ENCODE data around the gene FA2H.

The FA2H gene

DNA sequence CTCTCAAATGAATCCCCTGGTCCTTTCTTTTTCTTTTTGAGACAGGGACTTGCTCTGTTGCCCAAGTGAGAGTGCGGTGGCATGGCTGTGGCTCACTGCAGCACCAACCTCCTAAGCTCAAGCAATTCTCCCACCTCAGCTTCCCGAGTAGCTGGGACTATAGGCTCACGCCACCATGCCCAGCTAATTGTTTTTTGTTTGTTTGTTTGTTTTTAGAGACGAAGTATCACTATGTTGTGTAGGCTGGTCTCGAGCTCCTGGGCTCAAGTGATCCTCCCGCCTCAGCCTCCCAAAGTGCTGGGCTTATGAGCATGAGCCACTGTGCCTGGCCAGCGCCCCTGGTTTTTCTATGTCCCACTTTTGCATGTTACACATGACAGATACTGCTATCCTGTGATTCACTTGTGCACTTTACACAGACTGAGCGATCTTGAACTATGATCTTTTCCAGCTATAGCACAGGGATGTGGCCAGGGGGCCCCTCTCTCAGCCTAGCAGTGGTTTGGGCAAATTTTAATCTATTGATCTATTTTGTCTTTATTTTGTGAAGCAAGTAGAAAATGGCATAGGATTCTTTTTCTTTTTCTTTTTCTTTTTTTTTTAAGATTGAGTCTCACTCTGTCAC is 42.7 kb downstream of the FA2H start:
- TF ChIP-seq, protein P1, sequence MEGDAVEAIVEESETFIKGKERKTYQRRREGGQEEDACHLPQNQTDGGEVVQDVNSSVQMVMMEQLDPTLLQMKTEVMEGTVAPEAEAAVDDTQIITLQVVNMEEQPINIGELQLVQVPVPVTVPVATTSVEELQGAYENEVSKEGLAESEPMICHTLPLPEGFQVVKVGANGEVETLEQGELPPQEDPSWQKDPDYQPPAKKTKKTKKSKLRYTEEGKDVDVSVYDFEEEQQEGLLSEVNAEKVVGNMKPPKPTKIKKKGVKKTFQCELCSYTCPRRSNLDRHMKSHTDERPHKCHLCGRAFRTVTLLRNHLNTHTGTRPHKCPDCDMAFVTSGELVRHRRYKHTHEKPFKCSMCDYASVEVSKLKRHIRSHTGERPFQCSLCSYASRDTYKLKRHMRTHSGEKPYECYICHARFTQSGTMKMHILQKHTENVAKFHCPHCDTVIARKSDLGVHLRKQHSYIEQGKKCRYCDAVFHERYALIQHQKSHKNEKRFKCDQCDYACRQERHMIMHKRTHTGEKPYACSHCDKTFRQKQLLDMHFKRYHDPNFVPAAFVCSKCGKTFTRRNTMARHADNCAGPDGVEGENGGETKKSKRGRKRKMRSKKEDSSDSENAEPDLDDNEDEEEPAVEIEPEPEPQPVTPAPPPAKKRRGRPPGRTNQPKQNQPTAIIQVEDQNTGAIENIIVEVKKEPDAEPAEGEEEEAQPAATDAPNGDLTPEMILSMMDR (IDR thresholded peaks at IDR 0.05; ENCODE audit: low read depth, low read length), result no peak
- Histone ChIP-seq H3K27me3 (no peaks in the 10 kb centered on the region), H3K4me1 (no peaks in the 10 kb centered on the region), H3K36me3 (no peaks in the 10 kb centered on the region), H3K4me3 (ENCODE audit: low read depth, low read length) (no peak overlapping the region), H3K9me3 (no peaks in the 10 kb centered on the region; the same call in 1 of the 2 replicates)
- no peak for DNase-seq

DNA sequence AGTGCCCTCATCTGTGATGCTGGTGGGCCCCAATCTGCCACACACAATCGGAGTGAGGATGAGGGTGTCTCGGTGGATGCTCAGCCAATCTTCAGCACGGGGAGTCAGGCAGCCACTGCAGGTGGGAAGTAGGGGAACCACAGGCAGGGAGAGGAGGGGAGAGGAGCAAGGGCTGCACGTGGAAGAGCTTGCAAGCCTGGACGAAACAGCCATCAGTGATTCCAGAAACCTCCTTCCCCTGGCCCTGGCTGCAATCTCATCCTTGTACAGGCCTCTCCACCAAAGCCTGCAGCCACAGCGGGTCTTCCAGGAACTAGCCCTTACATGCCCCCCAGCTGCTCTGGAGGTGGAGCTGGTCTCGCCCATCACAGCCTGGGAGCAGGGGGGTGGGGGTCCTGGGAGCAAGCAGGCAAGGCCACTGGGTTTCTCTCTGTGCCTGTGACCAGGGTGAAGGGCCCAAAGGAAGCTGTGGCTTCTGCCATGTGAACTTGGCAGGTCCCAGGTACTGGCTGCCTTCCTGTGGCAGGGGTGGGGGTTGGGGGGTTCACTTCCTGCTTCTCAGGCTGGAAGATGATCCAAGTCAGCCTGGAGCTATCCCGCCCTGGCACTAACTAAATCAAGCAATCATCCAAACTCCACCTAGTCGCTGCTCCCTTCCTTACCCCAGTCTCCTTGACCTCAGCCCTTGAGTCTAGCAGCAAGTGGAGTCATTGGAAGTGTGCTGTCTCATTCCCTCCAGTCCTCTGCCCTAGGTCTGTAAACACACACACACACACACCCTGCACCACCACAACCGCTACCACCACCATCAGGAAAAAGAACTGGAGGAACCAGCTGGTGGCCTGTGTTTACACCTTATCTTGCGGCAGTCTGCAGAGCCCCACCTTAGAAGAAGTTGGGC is 44.6 kb downstream of the FA2H start:
- Histone ChIP-seq H3K4me1 (no peaks in the 10 kb centered on the region), H3K27me3 (no peaks in the 10 kb centered on the region), H3K36me3 (no peaks in the 10 kb centered on the region), H3K9me3 (no peaks in the 10 kb centered on the region; the same call in 1 of the 2 replicates), H3K4me3 (ENCODE audit: low read depth, low read length) (no peak overlapping the region)
- TF ChIP-seq, protein P1 (IDR thresholded peaks at IDR 0.05; ENCODE audit: low read depth, low read length), result no peak
- no peak for DNase-seq

DNA sequence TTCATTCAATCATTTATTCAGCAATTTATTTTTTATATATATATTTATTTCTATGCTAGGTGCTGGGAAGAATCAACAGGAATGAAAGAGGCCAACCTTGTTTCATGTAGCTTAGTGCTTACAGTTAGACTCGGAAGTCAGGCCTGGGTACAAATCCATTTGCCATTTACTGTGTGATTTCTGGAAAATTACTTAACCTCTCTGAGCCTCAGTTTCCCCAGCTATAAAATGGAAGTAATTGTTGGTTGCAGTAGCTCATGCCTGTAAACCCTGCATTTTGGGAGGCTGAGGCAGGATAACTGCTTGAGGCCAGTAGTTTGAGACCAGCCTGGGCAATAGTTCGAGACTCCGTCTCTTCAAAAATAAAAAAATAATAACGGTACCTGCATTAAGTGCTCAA is 46.7 kb downstream of the FA2H start:
- TF ChIP-seq, protein P1 (IDR thresholded peaks at IDR 0.05; ENCODE audit: low read depth, low read length), result no peak
- no peak overlapping the region for H3K4me3 ChIP-seq (ENCODE audit: low read depth, low read length)
- DNase-seq, result no peak
- no peaks in the 10 kb centered on the region for H3K36me3 ChIP-seq
- no peaks in the 10 kb centered on the region for H3K27me3 ChIP-seq
- H3K9me3 ChIP-seq, result no peaks in the 10 kb centered on the region; the same call in 1 of the 2 replicates
- no peaks in the 10 kb centered on the region for H3K4me1 ChIP-seq

DNA sequence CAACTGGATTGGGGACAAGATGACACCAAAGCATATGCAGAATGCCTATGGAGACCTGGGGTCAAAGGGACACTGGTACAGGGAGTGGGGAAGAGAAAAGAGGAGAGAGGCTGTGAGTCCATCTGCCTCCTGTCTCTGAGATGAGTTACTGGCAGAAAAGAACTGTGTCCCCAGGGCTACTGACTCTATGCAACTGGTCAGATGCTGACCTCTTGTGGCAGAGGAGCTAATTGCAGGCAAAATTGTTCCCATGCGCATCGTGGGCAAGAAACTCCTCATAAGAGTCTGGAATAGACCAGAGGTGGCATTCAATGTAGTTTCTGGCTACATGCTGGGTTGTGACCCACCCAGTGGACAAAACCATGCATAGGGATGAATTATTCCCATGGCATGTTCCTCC is 47.9 kb downstream of the FA2H start:
- Histone ChIP-seq H3K36me3 (no peaks in the 10 kb centered on the region), H3K27me3 (no peaks in the 10 kb centered on the region), H3K4me3 (ENCODE audit: low read depth, low read length) (no peak overlapping the region), H3K9me3 (no peaks in the 10 kb centered on the region; the same call in 1 of the 2 replicates), H3K4me1 (no peaks in the 10 kb centered on the region)
- TF ChIP-seq, protein P1 (IDR thresholded peaks at IDR 0.05; ENCODE audit: low read depth, low read length), result peak; percentile 73
- DNase-seq, result no peak

DNA sequence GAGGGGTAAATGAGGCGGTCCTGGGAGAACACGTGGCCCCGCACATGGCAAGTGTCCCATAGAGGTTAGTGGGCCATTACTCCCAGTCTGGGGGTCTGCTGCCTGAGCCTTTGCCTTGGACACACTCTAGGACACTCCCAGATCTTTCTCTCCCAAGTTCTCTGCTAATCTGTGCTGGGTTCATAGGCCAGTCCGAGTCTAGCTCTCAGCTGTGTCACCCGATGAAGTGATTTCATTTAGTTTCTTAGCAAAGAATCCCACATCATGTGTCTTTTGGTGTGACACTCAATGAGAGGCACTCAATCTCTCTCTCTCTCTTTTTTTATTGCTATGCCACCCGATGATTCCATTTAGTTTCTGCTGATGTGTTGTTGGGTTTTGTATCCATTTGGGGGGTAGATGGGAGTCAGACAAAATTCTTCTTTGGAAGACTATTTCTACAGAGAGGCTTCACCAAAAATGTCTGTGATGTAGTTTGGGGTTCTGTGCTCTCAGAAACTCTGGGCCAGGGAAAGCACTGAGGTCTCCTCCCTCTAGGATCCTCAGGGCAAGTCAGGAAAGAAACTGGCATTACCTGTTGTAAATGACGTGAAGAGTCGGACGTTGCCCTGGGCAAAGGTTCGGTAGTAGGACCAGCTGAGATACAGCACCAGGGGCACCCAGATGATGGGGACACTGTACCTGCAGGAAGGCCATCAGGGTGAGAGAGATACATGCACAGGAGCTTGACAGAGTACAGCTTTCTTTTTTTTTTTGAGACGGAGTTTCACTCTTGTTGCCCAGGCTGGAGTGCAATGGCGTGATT is 48.8 kb downstream of the FA2H start:
- DNase-seq, result no peak
- H3K4me3 ChIP-seq (ENCODE audit: low read depth, low read length), result no peak overlapping the region
- no peaks in the 10 kb centered on the region; the same call in 1 of the 2 replicates for H3K9me3 ChIP-seq
- TF ChIP-seq, protein P1 (IDR thresholded peaks at IDR 0.05; ENCODE audit: low read depth, low read length), result no peak
- no peaks in the 10 kb centered on the region for H3K36me3 ChIP-seq
- H3K4me1 ChIP-seq, result no peaks in the 10 kb centered on the region
- no peaks in the 10 kb centered on the region for H3K27me3 ChIP-seq

Measured in BE2C (cell line).